Activated B cell treated with CpG ODN at 0.5 μM for 24 hours (primary cell): ENCODE measurements around the gene ATP11A. TPM values are rescaled to one million over a fixed set of nuclear protein-coding genes. Genes with fewer than 3 reads are reported as not detected.

Experiments used
- ATAC-seq: fragments of 200-7000 bp; cut with Tn5 transposase; one replicate; pipeline ENCODE4 v1.10.0; 2021; ENCODE audit warnings: low read depth, mild to moderate bottlenecking, moderate library complexity
- CTCF ChIA-PET: fragments of 350-600 bp; sonication (Branson Sonifier 250); formaldehyde crosslinking; loops from one replicate; lab custom pipeline; 2021; ENCODE audit warnings: antibody characterized with exemption; lab: Charles Lee
- POLR2A ChIA-PET: fragments of 350-600 bp; sonication (Branson Sonifier 250); formaldehyde crosslinking; loops from one replicate; lab custom pipeline; 2021; ENCODE audit warnings: antibody characterized with exemption; lab: Charles Lee
- DNase-seq: peaks from one replicate; pipeline ENCODE4 v3.0.0; 2022
- H3K27ac Mint-ChIP-seq: one replicate; pipeline ENCODE4 v1.8.0; 2020; ENCODE audit warnings: mixed read lengths
- H3K27me3 Mint-ChIP-seq: one replicate; pipeline ENCODE4 v1.8.0; 2021; ENCODE audit warnings: mixed read lengths
- H3K36me3 Mint-ChIP-seq: one replicate; pipeline ENCODE4 v1.8.0; 2021; ENCODE audit warnings: low read depth, mixed read lengths
- H3K4me1 Mint-ChIP-seq: one replicate; pipeline ENCODE4 v1.8.0; 2021; ENCODE audit warnings: mixed read lengths
- H3K4me3 Mint-ChIP-seq: one replicate; pipeline ENCODE4 v1.8.0; 2020; ENCODE audit warnings: mild to moderate bottlenecking, mixed read lengths
- H3K9me3 Mint-ChIP-seq: one replicate; pipeline ENCODE4 v1.8.0; 2020; ENCODE audit warnings: mixed read lengths
- intact Hi-C: fragments of 100-400 bp; cut with micrococcal nuclease; formaldehyde crosslinking; loops from one replicate; pipeline ENCODE4 v1.15.1; 2024
- total RNA-seq: library from RNA; stranded (reverse); gene quantifications from 2 replicates; pipeline ENCODE4 v1.2.3, GENCODE V29; 2022
- TF ChIP-seq, protein P1 (sequence below): fragments of 200-600 bp; IDR thresholded peaks from one replicate; pipeline ENCODE4 v1.8.0; 2022; ENCODE audit warnings: antibody characterized with exemption, mild to moderate bottlenecking

ATP11A gene
- total RNA-seq, 1 donor from 2014 or later = 49.6 TPM

DNA sequence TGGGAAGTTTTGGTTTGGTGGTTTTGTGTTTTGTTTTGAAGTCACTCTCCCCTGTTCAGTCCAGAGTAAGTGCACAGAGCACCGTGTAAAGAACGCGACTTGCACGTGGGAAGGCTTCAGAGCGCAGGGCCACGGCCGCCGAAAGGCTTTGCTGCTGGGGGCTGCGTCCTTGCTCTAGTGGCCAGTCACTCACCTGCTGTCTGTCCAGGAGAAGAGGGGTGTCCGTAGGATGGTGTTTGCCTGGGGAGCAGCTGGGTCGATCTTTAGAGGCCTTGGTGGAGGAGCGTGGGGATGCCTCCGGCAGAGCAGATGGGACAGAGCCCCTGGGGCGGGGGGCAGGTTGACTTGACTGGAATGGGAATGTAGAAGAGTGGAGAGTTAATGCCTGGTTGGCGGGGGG lies 162.6 kb downstream of the ATP11A start:
- DNase-seq (no peak), ATAC-seq (no peak)
- ChIA-PET POLR2A (interaction anchor here (0.7 kb wide), 1 partner anchor 10 kb away, joined by 3 read pairs; no protein-coding TSS in a partner anchor), CTCF (no interaction called here)
- intact Hi-C loops = no loop called here
- no peak overlapping the region for H3K27ac Mint-ChIP-seq
- no peaks in the 10 kb centered on the region for H3K27me3 Mint-ChIP-seq
- no peaks in the 10 kb centered on the region for H3K9me3 Mint-ChIP-seq
- TF ChIP-seq, protein P1, sequence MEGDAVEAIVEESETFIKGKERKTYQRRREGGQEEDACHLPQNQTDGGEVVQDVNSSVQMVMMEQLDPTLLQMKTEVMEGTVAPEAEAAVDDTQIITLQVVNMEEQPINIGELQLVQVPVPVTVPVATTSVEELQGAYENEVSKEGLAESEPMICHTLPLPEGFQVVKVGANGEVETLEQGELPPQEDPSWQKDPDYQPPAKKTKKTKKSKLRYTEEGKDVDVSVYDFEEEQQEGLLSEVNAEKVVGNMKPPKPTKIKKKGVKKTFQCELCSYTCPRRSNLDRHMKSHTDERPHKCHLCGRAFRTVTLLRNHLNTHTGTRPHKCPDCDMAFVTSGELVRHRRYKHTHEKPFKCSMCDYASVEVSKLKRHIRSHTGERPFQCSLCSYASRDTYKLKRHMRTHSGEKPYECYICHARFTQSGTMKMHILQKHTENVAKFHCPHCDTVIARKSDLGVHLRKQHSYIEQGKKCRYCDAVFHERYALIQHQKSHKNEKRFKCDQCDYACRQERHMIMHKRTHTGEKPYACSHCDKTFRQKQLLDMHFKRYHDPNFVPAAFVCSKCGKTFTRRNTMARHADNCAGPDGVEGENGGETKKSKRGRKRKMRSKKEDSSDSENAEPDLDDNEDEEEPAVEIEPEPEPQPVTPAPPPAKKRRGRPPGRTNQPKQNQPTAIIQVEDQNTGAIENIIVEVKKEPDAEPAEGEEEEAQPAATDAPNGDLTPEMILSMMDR = no peak
- no peak overlapping the region for H3K4me3 Mint-ChIP-seq
- no peaks in the 10 kb centered on the region for H3K4me1 Mint-ChIP-seq
- H3K36me3 Mint-ChIP-seq = peaks cover 62% of the 10 kb centered on the region

DNA sequence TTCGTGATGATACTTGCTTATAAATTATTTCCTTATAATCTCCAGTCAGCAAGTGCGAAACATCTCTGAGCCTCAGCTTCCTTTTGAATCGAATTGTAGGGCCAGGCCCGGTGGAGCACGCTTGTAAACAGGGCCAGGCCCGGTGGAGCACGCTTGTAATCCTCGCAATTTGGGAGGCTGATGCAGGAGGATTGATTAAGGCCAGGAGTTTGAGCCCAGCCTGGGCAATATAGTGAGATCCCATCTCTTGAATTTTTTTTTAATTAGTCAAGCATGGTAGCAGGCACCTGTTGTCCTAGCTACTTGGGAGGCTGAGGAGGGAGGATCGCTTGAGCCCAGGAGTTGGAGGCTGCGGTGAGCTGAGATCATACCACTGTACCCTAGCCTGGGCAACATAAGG lies 163.0 kb downstream of the ATP11A start:
- Mint-ChIP-seq H3K4me3 (no peak overlapping the region), H3K4me1 (no peaks in the 10 kb centered on the region), H3K27ac (no peak overlapping the region), H3K9me3 (no peaks in the 10 kb centered on the region), H3K36me3 (peaks cover 58% of the 10 kb centered on the region), H3K27me3 (no peaks in the 10 kb centered on the region)
- ATAC-seq (no peak), DNase-seq (no peak)
- POLR2A ChIA-PET = interaction anchor here (0.7 kb wide), 1 partner anchor 10 kb away, joined by 3 read pairs; no protein-coding TSS in a partner anchor
- intact Hi-C loops = no loop called here
- CTCF ChIA-PET = no interaction called here
- TF ChIP-seq, protein P1 = no peak

DNA sequence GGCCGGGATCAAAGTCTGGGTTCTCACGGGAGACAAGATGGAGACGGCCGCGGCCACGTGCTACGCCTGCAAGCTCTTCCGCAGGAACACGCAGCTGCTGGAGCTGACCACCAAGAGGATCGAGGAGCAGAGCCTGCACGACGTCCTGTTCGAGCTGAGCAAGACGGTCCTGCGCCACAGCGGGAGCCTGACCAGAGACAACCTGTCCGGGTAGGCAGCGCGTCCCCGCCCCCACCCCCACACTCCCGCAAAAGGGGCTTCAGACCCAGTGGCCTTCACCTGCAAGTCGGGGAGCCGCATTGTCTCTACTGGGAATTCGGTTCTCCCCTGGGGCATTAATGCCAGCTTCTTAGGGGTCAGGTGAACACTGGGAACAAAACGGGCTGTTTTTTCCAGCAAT lies 164.5 kb downstream of the ATP11A start:
- POLR2A ChIA-PET = no interaction called here
- CTCF ChIA-PET = no interaction called here
- Mint-ChIP-seq H3K27ac (no peak overlapping the region), H3K27me3 (no peaks in the 10 kb centered on the region), H3K36me3 (peaks cover 66% of the 10 kb centered on the region), H3K9me3 (no peaks in the 10 kb centered on the region), H3K4me1 (peaks cover 3% of the 10 kb centered on the region), H3K4me3 (no peak overlapping the region)
- ATAC-seq (no peak), DNase-seq (no peak)
- intact Hi-C loops = no loop called here
- TF ChIP-seq, protein P1 = no peak

DNA sequence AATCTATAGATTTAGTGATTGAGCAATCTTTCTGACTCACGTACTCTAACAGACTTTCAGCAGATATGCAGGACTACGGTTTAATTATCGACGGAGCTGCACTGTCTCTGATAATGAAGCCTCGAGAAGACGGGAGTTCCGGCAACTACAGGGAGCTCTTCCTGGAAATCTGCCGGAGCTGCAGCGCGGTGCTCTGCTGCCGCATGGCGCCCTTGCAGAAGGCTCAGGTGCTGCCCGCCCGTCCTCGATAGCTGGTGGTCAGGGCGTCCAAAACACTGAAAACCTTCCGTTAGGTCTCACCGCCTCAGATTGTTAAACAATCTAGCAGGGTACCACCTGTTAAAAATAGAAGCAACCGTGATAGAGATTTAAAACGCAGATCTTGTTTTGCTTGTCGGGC lies 166.0 kb downstream of the ATP11A start:
- intact Hi-C loops = no loop called here
- Mint-ChIP-seq H3K27ac (no peak overlapping the region), H3K4me3 (no peak overlapping the region), H3K36me3 (peaks cover 60% of the 10 kb centered on the region), H3K9me3 (no peaks in the 10 kb centered on the region), H3K27me3 (no peaks in the 10 kb centered on the region), H3K4me1 (peaks cover 15% of the 10 kb centered on the region)
- DNase-seq (no peak), ATAC-seq (no peak)
- POLR2A ChIA-PET = no interaction called here
- CTCF ChIA-PET = interaction anchor here (0.6 kb wide), 1 partner anchor 19 kb away, joined by 3 read pairs; no protein-coding TSS in a partner anchor
- TF ChIP-seq, protein P1 = no peak

DNA sequence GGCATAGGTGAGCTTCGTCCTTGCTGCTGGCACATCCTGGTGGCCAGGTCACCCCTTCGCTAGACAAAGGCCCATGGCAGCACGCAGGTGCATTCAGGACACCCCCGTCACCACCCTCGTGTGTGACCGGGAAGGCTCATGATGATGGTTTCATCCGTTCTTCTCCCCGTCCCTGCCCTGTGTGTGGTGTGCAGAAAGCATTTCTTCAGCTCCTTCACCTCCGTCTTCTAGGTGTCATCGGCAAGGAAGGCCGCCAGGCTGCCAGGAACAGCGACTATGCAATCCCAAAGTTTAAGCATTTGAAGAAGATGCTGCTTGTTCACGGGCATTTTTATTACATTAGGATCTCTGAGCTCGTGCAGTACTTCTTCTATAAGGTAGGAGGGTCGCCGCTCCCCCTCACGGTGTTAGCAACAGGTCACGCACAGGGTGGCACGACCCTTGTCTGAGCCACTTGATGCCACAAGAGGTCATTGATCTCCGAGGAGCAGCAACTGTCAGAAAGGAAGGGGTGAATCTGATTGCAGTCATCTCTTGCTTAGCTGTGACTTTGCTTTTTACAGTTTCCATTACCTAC lies 168.2 kb downstream of the ATP11A start:
- no peak overlapping the region for H3K4me3 Mint-ChIP-seq
- no peak overlapping the region for H3K27ac Mint-ChIP-seq
- ChIA-PET POLR2A (no interaction called here), CTCF (interaction anchor here (1.3 kb wide), 1 partner anchor 16 kb away, joined by 4 read pairs; no protein-coding TSS in a partner anchor)
- DNase-seq (no peak), ATAC-seq (no peak)
- intact Hi-C loops = no loop called here
- H3K36me3 Mint-ChIP-seq = peaks cover 59% of the 10 kb centered on the region
- H3K27me3 Mint-ChIP-seq = no peaks in the 10 kb centered on the region
- TF ChIP-seq, protein P1 = no peak
- no peaks in the 10 kb centered on the region for H3K9me3 Mint-ChIP-seq
- H3K4me1 Mint-ChIP-seq = peaks cover 15% of the 10 kb centered on the region
